ENCODE measurements around the gene INPP5B.
"Not testable (repeated sequence)": the region's sequence is repeated elsewhere in the genome, so short reads cannot be mapped to it uniquely, and the experiment has no call there.

Gene INPP5B

DNA sequence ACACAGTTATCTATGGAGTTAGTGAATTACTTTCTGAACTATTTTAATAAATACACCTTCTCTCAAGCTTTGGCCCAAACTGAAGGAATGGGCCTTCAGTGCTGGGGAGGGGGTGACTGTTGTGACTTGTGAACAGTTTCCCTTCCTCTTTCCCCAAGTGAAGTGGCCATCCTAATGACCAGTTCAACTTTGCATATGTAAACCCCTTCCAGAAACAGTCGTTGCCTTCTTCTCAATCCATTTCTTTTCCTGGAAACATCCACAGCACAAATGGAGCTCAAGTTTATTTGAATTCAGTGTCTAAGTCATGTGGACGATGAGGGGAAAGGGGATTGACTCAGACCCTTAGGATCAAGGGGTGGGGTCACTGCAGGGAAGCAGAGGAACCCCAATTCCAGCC is 1.3 kb upstream of the INPP5B start:
- no peak for DNase-seq (ENCODE audit: low read depth in 1 of 2, low spot score in 1 of 2)

DNA sequence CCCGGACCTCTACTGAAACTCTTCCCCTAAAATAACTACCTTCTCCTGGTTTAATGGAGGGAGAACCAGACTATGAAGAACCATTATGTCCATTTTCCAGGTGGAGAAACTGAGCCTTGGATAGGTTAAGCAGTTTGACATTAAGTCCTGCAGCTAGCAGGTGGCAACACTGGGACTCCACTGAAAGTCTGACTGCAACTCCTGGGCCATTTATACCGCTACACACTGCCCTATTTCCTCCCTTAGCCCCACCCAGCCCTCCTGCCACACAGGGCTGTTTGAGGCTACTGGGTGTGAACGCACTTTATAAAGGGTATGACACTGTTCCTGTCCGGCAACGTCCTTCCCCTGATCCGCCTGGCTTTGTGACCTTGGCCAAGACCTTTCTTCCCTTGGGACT is 511 bp upstream of the INPP5B start:
- DNase-seq (ENCODE audit: low read depth in 1 of 2, low spot score in 1 of 2), result no peak

DNA sequence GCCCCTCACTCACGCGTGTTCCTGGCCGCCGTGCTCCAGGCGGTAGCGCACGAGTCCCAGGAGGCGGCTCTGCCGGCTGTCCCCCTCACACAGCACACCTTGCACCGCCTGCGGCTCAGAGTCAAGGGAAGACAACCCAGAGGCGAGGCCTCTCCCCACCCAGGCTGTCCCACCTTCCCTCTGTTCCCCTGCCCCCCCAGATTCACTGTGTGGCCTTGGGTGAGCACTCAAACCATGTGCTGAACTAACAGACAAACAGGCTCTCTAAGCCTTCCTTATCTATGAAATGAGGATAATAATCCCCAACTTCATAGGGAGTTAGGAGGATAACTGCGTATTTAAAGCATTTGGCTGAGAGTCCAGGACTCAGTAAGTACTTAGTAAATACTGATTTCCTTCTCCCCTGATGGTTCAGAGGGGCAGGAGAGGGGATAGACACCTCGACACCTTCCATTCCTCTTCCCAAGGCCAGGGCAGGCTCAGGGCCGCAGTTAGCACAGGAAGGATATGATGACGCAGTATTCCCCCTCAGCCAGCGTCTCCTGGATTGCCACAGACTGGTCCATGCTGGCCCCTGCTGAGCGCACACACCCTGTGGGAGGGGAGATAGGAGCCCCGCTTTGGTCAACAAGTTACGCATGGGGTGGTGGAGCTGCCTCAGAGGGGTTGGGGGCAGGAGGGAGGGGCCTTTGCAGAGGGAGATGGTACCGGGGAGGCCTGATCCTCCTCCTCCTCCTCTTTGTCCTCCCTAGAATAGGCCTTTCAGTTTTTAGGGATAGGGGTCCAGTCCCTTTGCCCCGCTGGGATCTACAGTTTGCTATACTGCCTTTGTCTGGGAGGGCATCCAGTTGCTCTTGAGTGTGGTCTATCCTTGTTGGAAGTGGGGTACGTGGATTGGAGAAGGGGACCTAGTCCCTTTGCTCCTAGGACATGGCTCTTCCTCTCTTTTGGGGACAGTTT is 830 bp downstream of the INPP5B start:
- no peak for DNase-seq (ENCODE audit: low read depth in 1 of 2, low spot score in 1 of 2)

DNA sequence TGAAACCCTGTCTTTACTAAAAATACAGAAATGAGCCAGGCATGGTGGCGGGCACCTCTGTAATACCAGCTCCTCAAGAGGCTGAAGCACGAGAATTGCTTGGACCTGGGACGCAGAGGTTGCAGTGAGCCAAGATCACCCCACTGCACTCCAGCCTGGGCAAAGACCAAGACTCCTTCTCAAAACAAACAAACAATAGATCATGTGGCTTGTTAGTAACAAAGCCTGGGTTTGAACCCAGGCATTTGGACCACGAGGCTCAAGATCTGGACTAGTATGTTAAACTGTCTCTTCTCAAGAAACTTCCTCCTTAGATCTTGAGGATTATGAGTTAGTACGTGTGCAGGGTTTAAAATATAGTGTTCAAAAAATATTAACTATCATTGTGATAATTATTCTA is 1.6 kb downstream of the INPP5B start:
- no peak for DNase-seq (ENCODE audit: low read depth in 1 of 2, low spot score in 1 of 2)

DNA sequence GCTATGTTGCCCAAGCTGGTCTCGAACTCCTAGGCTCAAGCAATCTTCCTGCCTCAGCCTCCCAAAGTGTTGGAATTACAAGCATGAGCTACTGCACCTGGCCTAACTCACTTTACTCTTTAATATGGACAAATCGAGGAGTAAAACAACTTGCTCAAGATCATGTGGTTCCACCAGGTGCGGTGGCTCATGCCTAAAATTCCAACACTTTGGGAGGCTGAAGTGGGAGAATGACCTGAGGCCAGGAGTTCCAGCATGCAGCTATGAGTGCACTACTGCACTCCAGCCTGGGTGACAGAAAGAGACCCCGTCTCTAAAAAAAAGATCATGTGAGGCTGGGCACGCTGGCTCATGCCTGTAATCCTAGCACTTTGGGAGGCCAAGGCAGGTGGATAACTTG is 2.0 kb downstream of the INPP5B start:
- no peak for DNase-seq (ENCODE audit: low read depth in 1 of 2, low spot score in 1 of 2)

DNA sequence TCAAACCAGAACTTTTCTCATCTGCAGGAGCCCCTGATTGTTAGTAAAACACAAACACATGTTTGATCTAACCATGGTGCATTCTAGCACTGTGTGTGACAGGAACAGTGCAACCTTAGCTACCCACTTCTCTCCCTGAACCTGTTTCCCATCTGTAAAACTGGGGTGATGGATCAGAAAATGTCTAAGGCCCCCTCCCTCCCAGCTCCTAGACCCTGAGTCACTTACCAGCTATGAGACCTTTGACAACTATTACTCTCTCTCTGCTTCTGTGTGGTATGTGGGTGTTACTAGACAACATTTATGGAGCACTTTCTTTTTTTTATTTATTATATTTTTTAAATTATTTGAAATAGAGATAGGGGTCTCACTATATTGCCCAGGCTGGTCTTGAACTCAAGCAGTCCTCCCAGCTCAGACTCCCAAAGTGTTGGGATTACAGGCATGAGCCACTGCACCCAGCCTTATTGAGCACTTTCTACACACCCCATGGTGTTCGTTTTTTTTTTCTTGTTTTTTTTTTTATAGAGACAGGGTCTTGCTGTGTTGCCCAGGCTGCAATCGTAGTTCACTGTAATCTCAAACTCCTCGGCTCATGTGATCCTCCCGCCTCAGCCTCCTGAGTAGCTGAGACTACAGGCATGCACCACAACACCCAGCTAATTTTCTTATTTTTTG is 2.6 kb downstream of the INPP5B start:
- no peak for DNase-seq (ENCODE audit: low read depth in 1 of 2, low spot score in 1 of 2)

DNA sequence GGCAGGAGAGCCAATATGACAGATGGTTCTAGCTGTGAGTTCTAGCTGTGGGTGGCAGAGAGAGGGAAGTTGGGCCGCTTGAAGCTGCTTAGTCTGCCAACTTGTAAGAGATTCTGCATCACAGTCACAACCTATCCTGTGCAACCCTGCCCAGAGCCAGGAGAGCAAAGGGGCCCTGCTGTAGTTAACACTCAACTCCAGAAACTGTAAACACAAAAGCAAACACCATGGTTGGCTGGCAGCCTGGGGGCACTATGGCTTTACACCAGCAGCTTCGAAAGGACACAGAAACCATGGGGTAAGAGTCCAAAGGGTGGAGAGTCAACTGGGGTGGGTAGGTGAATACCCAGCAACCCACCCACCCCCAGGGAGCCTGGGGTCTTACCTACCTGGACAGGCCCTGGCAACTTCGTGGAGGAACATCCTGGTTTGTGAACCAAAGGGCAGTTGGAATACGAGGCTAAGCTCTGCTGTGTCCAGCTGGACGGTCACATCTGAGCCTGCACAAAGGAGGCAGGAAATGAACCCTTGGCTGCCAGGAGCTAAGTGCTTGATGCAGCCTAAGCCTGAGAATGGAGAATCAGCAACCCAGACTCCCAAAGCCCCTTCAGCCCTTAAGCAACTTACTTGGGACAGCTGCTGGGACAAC is 6.4 kb downstream of the INPP5B start:
- DNase-seq (ENCODE audit: low read depth in 1 of 2, low spot score in 1 of 2), result no peak

DNA sequence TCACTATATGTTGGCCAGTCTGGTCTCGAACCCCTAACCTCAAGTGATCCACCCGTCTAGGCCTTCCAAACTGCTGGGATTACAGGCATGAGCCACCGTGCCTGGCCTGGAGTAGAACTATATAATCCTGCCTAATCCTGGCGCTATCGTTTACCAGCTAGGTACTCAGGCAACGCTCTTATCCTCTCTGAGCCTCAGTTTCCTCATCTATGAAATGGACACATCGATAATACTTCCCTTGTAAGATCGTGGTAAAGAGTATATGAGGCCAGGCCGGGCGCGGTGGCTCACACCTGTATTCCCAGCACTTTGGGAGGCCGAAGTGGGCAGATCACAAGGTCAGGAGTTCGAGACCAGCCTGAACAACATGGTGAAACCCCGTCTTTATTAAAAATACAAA is 10.1 kb downstream of the INPP5B start:
- DNase-seq (ENCODE audit: low read depth in 1 of 2, low spot score in 1 of 2), result not testable (repeated sequence)

DNA sequence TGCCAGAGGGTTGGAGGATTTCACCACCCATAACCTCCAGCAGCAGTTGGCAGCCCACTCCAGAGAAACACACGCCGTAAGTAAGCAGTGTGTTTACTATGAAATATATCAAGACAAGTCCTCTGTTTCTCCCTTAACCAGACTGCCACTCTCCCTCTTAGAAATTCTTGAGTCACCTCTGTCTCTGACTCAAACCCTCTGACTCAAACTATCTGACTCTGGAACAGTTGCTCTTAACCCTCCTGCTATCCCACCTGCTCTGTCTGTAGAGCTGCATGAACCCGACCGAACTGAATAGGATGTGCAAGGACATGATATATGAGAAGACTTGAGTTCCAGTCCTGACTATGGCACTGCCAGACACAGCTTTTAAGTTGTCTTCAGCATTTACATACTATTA is 14.1 kb downstream of the INPP5B start:
- DNase-seq (ENCODE audit: low read depth in 1 of 2, low spot score in 1 of 2), result no peak

DNA sequence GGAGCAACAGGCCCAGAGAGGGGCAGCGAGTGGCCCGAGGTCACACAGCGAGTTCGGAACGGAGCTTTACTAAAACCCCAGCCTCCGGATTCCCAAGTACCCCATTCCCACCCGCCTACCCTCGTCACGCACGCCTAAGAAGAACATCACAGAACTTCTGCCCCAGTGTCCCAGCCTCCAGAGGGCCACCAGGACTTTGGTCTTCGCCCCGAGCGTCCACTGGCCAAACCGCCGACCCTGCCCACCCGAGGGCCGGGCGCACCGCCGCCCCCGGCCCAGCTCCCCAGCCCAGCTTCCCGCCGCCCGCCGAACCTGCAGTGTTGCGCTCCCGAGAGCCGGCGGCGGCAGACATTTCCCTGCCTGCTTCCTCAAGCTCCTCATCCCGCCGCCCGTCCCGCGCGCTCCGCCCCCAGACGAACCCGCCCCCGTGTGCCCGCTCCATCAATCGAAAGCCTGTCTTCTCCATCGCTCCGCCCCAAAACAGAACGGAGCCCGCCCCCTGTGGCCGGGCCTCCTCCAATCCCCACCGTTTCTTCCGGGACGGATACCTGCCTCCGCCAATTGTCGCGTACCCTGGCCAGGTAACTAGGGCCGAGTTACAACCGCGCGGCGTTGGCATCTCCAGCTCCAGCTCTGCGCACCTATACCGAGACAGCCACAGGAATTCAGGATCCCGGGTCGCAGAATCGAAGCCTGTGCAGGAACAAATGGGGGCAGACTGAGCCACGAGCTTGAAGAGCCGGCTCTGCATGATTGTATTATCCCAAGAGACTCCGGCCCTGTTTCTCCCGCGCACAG is 15.3 kb downstream of the INPP5B start:
- peak; percentile 93 to 96 for DNase-seq (ENCODE audit: low read depth in 1 of 2, low spot score in 1 of 2)

DNA sequence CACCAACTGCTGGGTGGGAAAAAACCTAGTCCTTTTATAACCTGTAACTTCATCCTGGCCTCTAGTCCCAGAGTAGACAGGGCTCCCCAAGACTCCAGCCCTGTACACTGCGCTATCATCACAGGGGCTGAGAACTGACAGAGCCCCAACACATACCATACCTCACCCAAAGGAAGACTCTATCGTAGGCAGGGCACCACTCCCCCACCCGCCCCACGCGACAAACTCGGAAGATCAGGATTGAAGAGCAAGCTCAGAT is 15.8 kb downstream of the INPP5B start:
- DNase-seq (ENCODE audit: low read depth in 1 of 2, low spot score in 1 of 2), result no peak

DNA sequence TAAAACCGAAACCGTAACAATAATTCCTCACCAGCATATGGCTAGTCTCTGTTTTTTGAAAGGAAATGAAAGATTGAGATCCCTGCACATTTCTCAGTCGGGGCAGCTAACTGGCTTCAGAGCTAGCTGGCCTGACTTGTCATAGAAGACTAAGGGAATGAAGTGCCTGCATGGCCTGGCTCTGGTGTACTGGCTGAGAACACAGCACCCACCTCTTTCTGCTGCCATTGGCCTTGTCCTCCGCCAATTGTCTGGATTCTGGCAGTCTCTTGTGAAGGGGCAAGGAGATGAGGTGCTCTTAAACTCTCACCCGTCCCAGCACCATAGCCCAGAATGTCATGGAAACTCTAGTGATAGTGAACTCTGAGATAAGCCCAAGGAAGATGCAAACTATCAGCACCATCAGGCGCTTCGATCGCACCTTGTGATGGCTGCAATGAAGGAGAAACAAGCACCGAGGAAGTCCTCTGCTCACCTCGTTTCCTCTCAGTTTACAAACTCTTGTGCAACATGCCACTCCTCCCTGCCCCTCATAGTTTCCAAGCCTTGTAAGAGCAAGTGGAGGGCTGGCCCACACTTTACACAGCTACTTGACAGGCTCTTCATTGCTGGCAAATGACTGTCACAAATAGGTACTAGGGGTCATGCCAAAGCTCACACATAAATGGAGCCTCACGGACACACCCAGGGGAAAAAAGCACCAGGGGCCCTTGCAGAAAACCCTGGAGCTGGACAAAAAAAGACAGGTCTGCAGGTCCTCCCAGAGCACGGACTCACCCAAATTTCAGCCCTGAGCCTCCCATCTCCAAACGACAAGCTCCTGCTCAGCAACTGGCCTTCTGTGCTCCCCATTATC is 16.4 kb downstream of the INPP5B start:
- peak in 1 of 2 donors; percentile 32 for DNase-seq (ENCODE audit: low read depth in 1 of 2, low spot score in 1 of 2)

DNA sequence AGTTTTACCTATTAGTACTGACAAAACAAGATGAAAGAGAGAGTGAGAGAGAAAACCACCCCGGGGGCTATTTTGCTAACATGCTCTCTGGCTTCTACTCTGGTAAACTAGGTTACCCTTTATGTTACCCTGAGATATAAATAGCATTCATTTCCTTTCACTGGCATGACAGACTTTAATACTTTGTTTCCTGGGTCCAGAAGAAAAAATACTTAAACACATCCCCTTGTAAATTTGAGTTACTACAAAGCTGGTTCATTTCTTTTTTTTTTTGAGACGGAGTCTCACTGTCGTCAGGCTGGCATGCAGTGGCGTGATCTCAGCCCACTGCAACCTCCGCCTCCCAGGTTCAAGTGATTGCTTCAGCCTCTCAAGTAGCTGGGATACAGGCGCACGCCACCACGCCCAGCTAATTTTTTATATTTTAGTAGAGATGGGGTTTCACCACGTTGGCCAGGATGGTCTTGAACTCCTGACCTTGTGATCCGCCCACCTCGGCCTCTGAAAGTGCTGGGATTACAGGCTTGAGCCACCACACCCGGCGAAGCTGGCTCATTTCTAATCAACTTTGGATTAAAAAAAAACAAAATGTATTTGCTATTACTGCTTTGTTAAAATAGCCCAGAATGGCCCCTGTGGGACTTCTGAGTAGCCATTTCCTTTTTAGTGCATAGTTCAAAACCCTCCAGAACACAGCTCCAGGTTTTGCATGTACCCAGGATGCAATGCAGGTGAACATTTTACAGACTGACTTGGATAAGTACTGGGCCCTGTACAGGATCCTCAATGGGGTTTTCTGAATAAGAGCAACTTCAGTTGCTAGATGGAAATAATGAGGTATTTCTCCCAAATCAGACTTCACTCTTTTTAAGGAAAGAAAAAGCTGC is 20.6 kb downstream of the INPP5B start:
- no peak for DNase-seq (ENCODE audit: low read depth in 1 of 2, low spot score in 1 of 2)

DNA sequence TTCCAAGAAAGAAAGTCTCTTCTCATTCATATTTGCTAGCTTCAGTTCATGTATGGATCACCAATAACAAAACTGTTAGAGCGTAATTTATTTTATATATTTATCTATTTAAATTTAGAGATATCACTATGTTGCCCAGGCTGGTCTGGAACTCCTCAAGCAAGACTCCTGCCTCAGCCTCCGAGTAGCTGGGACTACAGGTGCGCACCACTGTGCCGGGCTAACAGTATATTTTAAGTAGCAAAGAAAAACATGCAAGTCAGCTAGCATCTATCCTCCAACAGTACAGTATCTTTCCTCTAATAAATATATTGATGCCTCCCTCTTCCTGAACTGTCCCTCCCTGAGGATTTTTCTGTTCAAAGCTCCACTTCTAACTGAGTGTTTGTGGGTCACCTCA is 21.5 kb downstream of the INPP5B start:
- DNase-seq (ENCODE audit: low read depth in 1 of 2, low spot score in 1 of 2), result no peak

DNA sequence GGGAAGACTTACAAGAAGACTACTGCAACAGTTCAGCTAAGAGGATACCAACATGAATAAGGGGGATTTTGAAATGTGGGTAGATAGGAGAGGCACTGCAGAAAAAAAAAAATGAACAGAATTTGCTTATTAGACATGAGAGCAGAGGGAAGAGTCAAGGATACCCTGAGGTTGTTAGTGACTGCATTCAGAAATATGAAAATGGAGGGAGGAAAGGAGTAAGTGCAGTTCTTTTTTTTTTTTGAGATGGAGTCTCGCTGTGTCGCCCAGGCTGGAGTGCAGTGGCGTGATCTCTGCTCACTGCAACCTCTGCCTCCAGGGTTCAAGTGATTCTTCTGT is 23.3 kb downstream of the INPP5B start:
- DNase-seq (ENCODE audit: low read depth in 1 of 2, low spot score in 1 of 2), result no peak

DNA sequence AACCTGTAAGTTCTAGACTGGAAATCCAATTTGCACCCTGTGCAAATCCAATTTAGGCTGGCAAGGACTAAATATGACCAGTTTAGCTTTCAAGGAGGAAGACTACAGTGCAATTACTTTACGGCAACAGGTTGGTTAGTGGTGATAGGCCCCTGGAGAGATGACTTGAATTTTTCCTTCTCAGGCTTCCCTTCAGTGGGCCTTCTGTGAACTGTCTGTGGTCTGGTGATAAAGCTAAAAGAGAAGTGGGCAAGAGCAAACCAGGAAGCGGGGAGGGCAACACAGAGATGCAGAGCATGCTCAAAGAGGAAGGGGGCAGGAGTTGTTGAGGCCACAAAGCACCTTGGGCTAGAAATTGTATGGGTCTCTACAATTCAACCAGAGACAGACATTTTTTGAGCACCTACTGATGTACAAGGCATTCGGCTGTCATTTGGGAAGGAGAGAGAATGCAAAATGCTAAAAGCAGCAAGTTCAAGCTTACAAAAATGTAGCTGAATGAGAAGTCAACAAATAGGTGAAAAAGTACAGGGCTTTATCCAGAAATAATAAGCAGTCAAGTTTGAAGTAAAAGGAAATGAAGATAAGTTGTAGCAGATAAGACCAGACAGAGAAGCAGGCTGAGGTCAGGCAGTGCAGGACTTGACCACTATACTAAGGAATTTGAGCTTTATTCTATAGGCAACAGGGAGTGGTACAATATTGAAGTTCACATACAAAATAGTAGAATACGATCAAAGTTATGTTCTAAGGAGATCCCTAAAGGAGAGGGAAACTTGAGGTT is 23.9 kb downstream of the INPP5B start:
- no peak for DNase-seq (ENCODE audit: low read depth in 1 of 2, low spot score in 1 of 2)

DNA sequence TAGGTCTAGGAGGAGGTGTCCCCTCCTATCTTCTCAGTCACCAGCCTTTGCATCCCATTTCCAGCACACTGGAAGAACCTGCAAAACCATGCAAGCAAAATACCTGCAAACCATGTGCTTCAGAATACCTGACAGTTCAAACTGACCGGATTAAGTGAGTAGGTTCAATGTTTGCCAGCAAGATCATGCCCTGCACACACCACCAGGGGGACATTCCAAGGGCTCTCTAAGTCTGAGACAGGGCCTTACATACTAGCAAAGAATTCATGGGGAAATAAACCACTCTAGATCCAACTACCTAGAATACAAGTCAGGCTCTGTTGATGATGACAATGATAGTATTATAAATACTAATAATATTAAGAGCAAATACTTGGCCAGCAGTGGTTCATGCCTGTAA is 27.6 kb downstream of the INPP5B start:
- no peak for DNase-seq (ENCODE audit: low read depth in 1 of 2, low spot score in 1 of 2)

DNA sequence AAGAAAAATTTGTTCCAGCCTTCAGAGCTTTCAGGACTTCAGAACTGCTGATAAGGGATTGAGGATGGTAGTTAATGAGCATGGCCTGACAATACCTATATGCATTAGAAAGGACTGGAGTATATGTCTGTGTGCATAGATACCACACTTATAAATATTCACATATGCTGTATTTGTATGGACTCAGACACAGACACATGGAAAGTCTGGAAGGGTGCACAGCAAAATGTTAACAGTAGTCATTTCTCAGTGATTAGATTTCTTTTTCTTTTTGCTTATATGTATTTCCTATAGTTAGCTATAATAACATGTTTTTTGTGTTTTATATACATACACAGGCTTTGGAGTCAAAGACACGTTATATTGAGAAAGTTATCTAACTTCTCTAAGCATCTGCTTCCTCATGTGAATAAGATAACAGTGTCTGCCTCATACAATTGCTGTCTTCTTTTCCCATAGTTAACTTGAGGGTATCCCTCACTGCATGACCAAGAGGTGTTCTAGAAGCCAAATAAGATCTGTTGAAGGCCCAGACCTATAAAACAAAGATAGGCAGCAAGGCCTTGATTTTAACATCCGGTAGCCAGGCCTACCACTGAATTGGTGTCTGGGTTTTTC is 31.3 kb downstream of the INPP5B start:
- no peak for DNase-seq (ENCODE audit: low read depth in 1 of 2, low spot score in 1 of 2)

All from activated CD4-positive, alpha-beta T cell treated with anti-CD3 and anti-CD28 coated beads, Interleukin-2, amount 50 U/mL, for 24 hours (primary cell).